H1 (cell line): ENCODE measurements around the gene C19orf12. TPM values are rescaled to one million over a fixed set of nuclear protein-coding genes. Genes with fewer than 3 reads are reported as not detected.

Experiments used
- SAP30 ChIP-seq: fragments of 300-600 bp; sonication (generic); IDR thresholded peaks from 2 replicates; pipeline ENCODE4 v1.7.1; 2012; ENCODE audit warnings: low read length, moderate library complexity, mild to moderate bottlenecking, inconsistent platforms; ENCODE audit not compliant: insufficient read depth, insufficient replicate concordance
- polyA plus RNA-seq, 7 experiments: library from polyadenylated mRNA; depleted of rRNA in 3 of 7; stranded (reverse) in 5 of 7; unstranded in 2 of 7; fragments of >200 nt in 5 of 7; fragments of 200-250 nt in 2 of 7; gene quantifications; 1 replicate in 5 of 7; 2 replicates in 1 of 7; 4 replicates in 1 of 7; pipeline versions ENCODE4 v1.2.1 to v1.2.3, GENCODE V29; 2011 to 2013; ENCODE audit warnings: missing spikeins in 2 of 7, mixed read lengths in 2 of 7
- total RNA-seq: library from RNA; stranded (reverse); fragmentation: NEBNext Ultra II Directional; extraction: Animal tissue kit (Norgen Biotek cat#: 25700); gene quantifications from 2 replicates; pipeline ENCODE4 v1.2.1, GENCODE V29; 2021

The C19orf12 gene
- total and polyA plus RNA-seq, 2 of the 8 experiments (the other 6 are each of a cell fraction or from before 2014, with no cell fraction given) = 10.7 to 11.9 TPM

DNA sequence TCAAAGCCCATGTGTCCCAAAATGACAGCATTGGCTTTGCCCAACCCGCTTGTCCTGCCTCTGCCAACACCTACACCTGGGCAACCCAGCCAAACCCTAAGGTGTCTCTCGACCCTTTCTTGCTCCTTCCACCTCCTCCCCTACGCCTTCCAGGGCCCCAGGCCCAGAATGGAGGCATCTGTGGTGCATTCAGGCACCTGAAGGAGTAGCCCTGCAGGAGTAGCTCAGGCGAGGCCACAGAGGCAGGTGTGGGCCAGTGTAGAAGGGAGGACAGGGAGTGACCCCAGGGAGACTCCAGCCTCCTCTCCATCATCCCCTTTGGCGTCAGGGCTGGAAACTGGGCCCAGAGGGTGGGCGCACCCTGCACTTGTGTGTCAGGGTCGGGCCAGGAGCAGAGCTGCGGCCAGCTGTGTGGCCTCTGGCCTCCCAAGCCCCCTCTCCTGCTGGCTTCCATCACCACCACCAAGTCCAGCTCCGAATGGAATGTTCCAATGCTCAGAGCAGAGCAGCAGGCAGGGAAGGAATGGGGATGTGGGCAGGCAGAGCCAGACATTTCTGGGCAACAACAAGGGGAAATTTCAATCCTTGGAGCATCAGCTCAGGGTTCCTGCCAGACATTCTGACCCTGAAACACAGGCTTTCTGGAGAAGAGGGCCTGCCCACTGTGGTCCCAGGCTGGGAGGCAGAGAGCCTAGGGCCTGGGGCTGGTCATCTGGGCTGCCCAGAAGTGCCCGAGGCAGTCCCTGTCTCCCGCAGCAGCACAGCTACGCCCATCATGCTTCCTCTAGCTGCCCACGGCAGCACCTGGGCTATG, 33.4 kb downstream of the C19orf12 start (continued):
- TF ChIP-seq SAP30 = no peak
